Measurements from ENCODE around the gene CYP51A1. TPM values are rescaled to one million over a fixed set of nuclear protein-coding genes. Genes with fewer than 3 reads are reported as not detected.
A peak's percentile ranks its signal among the peaks of the same experiment; 100 is the strongest.

CYP51A1 gene
- total and polyA plus RNA-seq, 2 of the 13 experiments (the other 11 are each of a cell fraction or from before 2014, with no cell fraction given): 15.4 to 260 TPM

GRCh38 chr7:92119213-92119759 lies 15.0 kb downstream of the CYP51A1 start:
- no TSS peak for BruUV-seq (replicated peaks)
- H2AFZ ChIP-seq (ENCODE audit: low read length): no peak overlapping the region
- no peak overlapping the region for H3K27ac ChIP-seq (ENCODE audit: extremely low read length, insufficient read depth, low read length)
- TF ChIP-seq ATF7 (IDR thresholded peaks at IDR 0.05): 0 out of 2 replicates have a peak, but pooled peaks have one; percentile 14
- no peak for TF ChIP-seq ATF7 (CRISPR knock-in tag; IDR thresholded peaks at IDR 0.05)
- no peak for TF ChIP-seq CREB1 (IDR thresholded peaks at IDR 0.05)
- no peak for TF ChIP-seq CREB1 (CRISPR knock-in tag; IDR thresholded peaks at IDR 0.05)
- TF ChIP-seq FOXP1 (IDR thresholded peaks at IDR 0.05): no peak
- peak; percentile 57 for TF ChIP-seq FOXP1 (CRISPR knock-in tag; IDR thresholded peaks at IDR 0.05)
- peak; percentile 75 for TF ChIP-seq GFI1 (CRISPR knock-in tag; IDR thresholded peaks at IDR 0.05; ENCODE audit: borderline replicate concordance)
- no peak for TF ChIP-seq RFXAP (CRISPR knock-in tag; IDR thresholded peaks at IDR 0.05; ENCODE audit: borderline replicate concordance)
- peak; percentile 63 for TF ChIP-seq RBM22 (optimal IDR thresholded peaks at IDR 0.05; ENCODE audit: low read length)
- intact Hi-C loops (cut with micrococcal nuclease; ENCODE audit: unreplicated experiment): no loop called here
- no peaks in the 10 kb centered on the region for H3K27me3 ChIP-seq (ENCODE audit: control insufficient read depth in 1 of 2, insufficient read depth in 2 of 2, low read length in 2 of 2)
- in situ Hi-C loops (cut with HindIII; ENCODE audit: extremely low pct_ligation_motif_present, low pct_unique_long_range_greater_than_20kb): no loop called here
- no peaks in the 10 kb centered on the region for H3K9me3 ChIP-seq (ENCODE audit: low read length)
- peaks cover 72% of the 10 kb centered on the region for H3K79me2 ChIP-seq (ENCODE audit: insufficient read depth, low read length)
- H4K20me1 ChIP-seq (ENCODE audit: insufficient read depth, low read length): peaks cover 61% of the 10 kb centered on the region
- H3K36me3 ChIP-seq (replicated peaks in 1 of 2; ENCODE audit: control insufficient read depth in 1 of 2, insufficient read depth in 2 of 2, low read length in 2 of 2): peaks cover 9 to 86% of the 10 kb centered on the region in 2 experiments
- no peak overlapping the region for H3K9ac ChIP-seq (ENCODE audit: insufficient read depth, low read depth, low read length)
- no peak overlapping the region for H3K4me3 ChIP-seq (replicated peaks in 1 of 3; ENCODE audit: insufficient read depth in 1 of 3, low read depth in 2 of 3, low read length in 3 of 3)
- ChIA-PET CTCF (ENCODE audit: low intra/inter-chr PET ratio, low total read pairs) (no interaction called here), POLR2A (no interaction called here)
- FAIRE-seq (no peak), DNase-seq (ENCODE audit: low spot score) (no peak), ATAC-seq (peak; percentile 37)
- H3K4me2 ChIP-seq (ENCODE audit: low read depth, low read length): no peak overlapping the region
- H3K4me1 ChIP-seq (ENCODE audit: insufficient read depth, low read length): peaks cover 17% of the 10 kb centered on the region; the same call in 1 of the 2 replicates
- WGBS (ENCODE audit: low lambda C conversion rate): 85% methylated on average over 1 of the region's 1 CpG

- H3K4me3 ChIP-seq (replicated peaks in 1 of 3; ENCODE audit: insufficient read depth in 1 of 3, low read depth in 2 of 3, low read length in 3 of 3): no peak overlapping the region
- TF ChIP-seq ZNF570 (CRISPR knock-in tag; IDR thresholded peaks at IDR 0.05; ENCODE audit: borderline replicate concordance): no peak
- no peak for TF ChIP-seq ZNF547 (CRISPR knock-in tag; IDR thresholded peaks at IDR 0.05)
- TF ChIP-seq PAWR (CRISPR knock-in tag; IDR thresholded peaks at IDR 0.05; ENCODE audit: borderline replicate concordance): no peak
- no peak for TF ChIP-seq STAG1 (CRISPR knock-in tag; IDR thresholded peaks at IDR 0.05)
- no peak overlapping the region for H3K4me2 ChIP-seq (ENCODE audit: low read depth, low read length)
- no peak overlapping the region for H3K27ac ChIP-seq (ENCODE audit: extremely low read length, insufficient read depth, low read length)
- intact Hi-C loops (cut with micrococcal nuclease; ENCODE audit: unreplicated experiment): no loop called here
- CTCF ChIA-PET (ENCODE audit: low intra/inter-chr PET ratio, low total read pairs): no interaction called here
- no peaks in the 10 kb centered on the region for H3K27me3 ChIP-seq (ENCODE audit: control insufficient read depth in 1 of 2, insufficient read depth in 2 of 2, low read length in 2 of 2)
- no peak overlapping the region for H3K9ac ChIP-seq (ENCODE audit: insufficient read depth, low read depth, low read length)
- peaks cover 17% of the 10 kb centered on the region; the same call in 1 of the 2 replicates for H3K4me1 ChIP-seq (ENCODE audit: insufficient read depth, low read length)
- WGBS (ENCODE audit: low lambda C conversion rate): 95% methylated on average over 3 of the region's 3 CpGs
- in situ Hi-C loops (cut with HindIII; ENCODE audit: extremely low pct_ligation_motif_present, low pct_unique_long_range_greater_than_20kb): no loop called here
- H4K20me1 ChIP-seq (ENCODE audit: insufficient read depth, low read length): peaks cover 63% of the 10 kb centered on the region
- ATAC-seq (no peak), FAIRE-seq (no peak), DNase-seq (ENCODE audit: low spot score) (no peak)
- H3K36me3 ChIP-seq (replicated peaks in 1 of 2; ENCODE audit: control insufficient read depth in 1 of 2, insufficient read depth in 2 of 2, low read length in 2 of 2): peaks cover 9 to 67% of the 10 kb centered on the region in 2 experiments
- H3K9me3 ChIP-seq (ENCODE audit: low read length): no peaks in the 10 kb centered on the region
- POLR2A ChIA-PET: no interaction called here
- no peak overlapping the region for H2AFZ ChIP-seq (ENCODE audit: low read length)
- no TSS peak for BruUV-seq (replicated peaks)
- peaks cover 48% of the 10 kb centered on the region for H3K79me2 ChIP-seq (ENCODE audit: insufficient read depth, low read length)
Observed at GRCh38 chr7:92116949-92117348, 17.3 kb downstream of the CYP51A1 start.

All from HepG2 (cell line).